Stimulated activated CD4-positive, alpha-beta T cell treated with anti-CD3 and anti-CD28 coated beads, Interleukin-1b, Interleukin-23, amount 100 ng/mL, for 4 hours (primary cell): ENCODE measurements around the gene CTU2.

Experiments used
- DNase-seq, 2 donors: peaks; one replicate each; pipeline ENCODE4 v3.0.0-alpha.2; 2020; ENCODE audit warnings: low read depth in 2 of 2

The CTU2 gene

DNA sequence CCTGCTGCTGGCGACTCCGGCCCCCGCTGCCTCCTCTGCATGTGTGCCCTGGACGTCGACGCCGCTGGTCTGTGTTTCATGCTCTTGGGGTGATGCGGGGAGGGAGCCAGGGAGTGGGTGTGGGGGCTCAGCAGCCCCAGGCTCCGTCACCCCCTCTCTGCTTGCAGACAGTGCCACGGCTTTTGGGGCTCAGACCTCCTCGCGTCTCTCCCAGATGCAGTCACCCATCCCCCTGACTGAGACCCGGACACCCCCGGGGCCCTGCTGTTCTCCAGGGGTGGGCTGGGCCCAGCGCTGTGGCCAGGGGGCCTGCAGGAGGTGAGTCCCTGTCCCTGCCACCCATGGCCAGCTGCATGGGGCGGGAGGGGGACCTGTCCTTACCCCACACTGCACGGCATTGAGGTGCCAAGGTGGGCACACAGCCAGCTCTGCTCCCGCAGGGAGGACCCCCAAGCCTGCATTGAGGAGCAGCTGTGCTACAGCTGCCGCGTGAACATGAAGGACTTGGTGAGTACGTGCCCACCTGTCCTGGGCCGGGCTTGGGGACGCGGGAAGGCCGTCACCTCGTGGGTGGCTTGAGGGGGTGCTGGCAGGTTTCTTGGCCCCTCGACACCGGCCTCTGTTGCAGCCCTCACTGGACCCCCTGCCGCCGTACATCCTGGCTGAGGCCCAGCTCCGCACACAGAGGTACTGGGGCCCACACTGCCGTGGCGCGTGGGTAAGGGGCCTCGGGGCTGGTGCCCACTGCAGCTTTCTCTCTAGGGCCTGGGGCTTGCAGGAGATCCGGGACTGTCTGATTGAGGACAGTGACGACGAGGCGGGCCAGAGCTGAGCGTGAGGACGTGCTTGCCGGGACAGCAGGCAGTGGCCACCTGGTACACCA lies 8.4 kb downstream of the CTU2 start:
- no peak for DNase-seq

DNA sequence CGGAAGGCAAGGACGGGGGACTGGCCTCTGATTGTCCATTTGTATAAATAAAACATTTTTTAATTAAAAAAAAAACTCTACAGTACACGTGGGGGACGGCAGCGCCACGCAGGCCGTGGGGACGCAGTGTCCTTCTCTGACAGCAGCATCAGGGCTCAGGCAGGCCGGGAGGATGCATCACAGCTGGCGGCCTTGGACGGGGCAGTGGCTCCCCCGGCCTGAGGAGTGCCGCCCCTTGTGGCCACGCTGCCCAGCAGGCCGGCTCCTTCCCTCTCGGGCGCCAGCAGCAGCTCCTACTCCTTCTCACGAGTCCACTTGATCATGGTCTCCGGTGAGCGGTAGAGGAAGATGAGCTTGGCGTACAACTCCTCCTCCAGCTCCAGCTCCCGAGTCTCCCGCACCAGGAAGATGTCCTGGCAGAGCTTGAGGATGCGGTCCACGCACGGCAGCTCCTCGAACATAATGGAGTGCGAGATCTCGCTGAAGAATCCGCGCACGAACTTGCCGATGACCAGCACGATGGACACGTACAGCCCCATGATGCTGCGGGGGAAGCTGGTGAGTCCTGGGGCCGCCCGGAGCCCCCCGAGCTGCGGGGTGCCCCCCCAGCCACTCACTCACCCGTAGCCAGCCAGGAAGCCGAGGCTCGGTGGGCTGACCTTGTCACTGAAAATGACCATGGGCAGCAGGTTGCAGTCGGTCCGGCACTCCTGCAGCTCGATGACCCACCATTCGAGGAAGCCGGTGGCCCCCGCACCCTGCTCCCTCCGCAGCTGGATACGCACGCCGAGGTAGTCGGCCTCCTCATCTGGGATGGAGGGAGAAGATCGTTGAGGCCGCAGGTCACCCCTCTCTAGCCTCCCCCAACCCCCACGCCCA lies 9.2 kb downstream of the CTU2 start:
- DNase-seq, result no peak

DNA sequence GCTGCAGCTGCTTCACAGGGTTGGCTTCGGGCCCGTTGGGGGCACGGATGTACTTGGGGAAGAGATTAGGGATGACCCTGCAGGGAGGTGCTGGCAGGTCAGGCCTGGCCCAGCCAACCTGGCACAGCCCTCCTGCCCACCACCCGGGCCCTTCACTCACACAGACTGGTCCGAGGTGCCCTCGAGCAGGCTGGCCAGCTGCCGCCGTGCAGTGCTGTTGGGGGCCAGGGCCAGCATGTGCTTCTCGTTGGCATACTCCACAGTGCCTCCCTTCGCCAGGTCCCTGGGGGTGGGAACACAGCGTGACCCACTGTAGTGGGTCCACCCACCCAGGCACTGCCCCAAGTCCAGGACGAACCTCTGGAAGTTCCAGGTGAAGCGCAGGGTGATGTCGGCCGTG lies 9.9 kb downstream of the CTU2 start:
- no peak for DNase-seq

DNA sequence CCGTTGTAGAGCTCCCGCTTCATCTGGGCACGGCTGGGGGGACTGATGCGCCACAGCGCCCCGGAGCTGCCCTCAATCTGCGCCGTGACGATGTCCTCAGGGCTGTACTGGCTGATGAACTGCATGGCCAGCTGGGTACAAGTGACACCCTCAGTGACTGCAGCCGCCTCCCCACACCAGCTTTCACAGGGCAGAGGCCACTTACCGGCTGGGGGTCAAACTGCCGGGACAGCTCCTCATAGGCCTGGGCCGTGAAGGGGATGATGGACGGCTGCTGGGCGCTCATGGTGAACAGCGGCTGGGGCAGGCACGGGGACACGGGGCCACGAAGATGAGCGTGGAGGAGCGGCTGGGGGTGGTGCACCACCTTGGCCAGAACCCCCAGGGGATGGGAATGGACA lies 10.3 kb downstream of the CTU2 start:
- no peak for DNase-seq

DNA sequence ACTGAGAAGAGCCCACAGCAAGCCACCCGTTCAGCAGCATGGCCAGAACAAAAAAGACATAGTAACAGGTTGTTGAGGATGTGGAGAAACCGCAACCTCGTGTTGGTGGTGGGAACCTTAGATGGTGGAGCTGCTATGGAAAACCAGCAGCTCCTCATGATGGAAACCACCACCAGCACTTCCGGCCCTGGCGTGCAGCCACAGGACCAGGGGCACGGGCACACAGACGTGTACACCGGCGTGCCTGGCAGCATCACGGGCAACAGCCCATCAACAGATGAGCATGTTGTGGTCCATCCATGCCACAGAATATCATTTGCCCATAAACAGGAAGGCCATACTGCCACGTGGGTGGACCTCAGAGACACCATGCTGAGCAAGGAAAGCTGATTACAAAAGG lies 11.9 kb downstream of the CTU2 start:
- DNase-seq, result no peak

DNA sequence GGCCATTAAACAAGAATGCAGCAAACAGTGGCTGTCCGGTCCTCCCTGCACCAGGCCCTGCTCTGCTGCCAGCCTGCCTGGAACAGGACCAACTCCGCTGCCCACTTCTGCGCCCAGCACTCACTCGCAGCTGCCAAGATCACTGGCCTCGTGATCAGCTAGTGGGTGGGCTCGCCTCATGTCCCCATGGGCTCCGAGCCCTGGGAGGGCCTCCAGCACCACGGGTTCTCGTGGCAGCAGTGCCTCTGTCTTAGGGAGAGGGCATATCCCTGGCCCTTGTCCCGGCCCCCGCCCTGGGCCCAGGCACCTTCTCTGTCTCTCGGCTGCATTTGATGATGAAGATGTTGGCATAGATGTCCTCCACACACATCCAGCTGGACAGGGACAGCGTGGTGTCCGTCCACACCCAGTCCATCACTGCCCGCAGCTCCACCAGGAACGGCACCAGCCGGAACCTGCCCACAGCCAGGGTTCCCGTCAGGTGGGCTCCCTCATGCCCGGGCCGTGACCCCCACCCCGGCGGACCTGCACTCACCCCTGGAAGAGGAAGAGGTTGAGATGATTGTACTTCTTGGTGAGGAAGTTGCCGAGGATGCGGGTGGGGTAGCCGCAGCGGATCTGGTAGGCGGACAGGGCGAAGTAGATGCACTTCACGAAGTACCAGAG lies 13.1 kb downstream of the CTU2 start:
- no peak for DNase-seq

DNA sequence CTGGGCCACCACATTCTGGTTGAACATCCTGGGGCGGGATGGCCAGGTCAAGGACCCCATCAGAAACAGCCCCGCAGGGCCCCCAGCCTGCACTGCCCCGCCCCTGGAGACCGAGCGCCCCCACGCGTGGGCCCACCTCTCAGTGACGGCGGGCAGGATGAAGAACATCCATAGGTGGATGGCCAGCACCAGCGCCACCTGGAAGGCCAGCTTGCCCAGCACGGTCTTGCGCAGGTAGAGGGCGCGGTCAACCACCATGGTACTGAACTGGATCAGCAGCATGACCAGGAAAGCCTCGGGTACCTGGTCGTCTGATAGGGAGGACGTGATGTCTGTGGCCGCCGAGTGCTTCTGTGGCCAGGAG lies 13.6 kb downstream of the CTU2 start:
- DNase-seq, result no peak

DNA sequence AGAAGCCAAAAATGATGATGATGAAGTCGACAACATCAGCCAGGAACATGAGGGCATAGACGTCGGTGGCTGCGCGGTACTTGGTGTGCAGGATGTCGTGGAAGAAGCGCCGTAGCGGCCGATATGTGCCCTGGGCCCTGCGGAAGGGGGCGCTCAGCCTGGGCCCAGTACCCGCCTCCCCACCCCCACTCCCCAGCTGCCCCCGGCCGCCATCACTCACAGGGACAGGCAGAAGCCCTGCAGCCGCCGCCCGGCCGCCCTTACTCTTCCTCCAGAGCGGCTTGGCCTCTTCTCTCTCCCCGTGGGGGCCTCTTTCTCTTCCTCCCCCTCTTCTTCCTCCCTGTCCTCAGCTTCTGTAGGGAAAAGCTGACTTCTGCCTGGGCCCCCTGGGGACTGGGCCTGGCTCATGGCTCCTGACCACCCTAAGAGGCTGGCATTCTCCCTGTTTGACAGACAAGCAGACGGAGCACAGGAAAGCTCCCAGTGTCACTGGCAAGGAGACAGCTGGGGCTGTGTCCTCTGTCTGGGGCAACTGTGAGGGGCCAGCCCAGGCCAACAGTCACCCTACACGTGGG lies 14.2 kb downstream of the CTU2 start:
- no peak for DNase-seq

DNA sequence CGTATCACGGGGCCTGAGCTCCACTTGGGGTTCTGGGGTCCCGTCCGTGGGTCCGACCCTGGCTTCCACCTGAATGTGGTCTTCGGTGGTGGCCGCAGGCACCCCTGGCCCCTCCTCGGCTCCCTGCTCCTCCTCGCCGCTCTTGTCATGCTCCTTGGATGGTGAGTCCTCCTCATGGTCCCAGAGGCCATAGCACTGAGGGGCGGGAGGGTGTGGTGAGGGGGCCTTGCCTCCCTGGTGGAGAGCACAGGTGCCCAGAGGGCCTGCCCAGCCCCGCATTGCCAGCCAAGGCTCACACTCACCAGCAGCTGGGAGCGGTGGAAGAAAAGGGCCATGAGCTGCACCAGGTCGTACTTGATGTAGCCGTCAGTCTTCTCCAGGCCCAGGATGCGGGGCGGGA lies 14.9 kb downstream of the CTU2 start:
- no peak for DNase-seq

DNA sequence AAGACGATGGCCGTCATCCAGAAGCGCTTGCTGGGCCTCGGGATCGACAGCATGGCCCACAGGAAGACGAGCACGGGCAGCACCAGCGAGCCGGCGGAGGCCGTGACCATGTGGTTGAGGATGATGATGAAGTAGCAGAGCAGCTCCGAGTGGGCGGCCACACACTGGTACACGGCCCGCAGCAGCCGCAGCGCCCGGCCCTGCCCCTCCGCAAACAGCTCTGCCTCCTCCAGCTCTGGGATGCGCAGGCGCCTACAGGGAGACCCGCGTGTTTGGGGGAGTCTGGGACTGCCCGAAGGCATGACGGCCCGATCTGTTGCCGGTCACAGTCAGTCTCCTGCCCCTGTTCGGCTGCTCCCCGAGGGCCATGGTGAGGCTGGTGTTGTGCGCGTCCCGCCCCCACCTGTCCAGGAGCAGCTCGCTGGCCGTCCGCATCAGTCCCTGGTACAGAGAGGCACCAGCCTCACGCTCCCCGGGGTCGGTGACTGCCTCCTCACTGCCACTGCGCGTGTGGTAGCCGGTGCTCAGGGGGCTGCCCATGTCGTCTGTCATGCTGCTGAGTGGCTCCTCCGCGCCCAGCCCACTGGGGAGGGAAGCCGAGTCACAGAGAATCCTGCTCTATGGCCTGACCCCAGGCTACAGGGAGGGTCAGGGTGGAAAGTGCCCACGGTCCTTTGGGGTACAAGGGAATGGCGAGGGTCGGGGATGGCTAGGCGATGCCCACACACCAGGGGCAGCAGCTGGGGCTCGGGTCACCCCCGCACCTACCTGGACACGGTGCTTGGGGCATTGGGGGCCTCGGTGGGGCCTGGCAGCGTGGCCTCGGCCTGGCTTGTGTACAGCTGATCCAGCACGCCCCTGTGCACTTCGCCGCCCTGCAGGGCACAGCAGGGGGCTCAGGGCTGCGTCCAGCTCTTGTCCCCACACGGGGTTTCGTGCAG lies 15.8 kb downstream of the CTU2 start:
- no peak for DNase-seq

DNA sequence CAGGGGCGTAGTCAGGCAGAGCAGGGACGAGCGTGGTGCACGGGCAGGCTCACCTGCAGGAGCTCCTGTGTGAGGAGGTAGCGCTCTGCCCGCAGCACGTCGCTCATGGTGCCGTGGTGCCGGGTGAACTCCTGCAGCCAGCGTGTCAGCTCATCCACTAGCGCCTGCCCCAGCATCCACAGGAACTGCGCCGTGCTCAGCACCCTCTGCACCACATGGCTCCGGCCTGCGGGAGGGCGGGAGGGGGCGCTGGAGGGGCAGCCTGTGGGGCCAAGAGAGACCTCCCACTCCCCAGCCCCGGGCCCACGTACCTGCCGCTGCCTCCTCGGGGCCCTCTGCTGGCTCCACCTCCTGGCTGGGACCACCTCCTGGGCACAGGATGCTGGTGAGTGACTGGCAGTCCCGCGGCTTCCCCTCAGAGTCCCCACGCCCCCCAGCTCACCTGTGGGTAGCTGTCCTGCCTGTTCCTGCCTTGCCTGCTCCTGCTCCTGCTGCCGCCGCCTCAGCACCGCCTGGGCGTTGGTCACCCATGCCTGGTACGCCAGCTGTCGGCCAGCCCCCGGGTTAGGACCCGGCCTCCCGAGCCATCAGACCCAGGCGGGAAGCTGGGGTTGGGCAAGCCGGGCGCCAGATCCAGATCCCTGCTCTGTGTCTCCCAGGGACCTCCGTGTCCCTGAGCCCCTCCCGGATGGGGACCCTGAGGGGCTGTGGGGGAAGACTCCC lies 16.6 kb downstream of the CTU2 start:
- no peak for DNase-seq

DNA sequence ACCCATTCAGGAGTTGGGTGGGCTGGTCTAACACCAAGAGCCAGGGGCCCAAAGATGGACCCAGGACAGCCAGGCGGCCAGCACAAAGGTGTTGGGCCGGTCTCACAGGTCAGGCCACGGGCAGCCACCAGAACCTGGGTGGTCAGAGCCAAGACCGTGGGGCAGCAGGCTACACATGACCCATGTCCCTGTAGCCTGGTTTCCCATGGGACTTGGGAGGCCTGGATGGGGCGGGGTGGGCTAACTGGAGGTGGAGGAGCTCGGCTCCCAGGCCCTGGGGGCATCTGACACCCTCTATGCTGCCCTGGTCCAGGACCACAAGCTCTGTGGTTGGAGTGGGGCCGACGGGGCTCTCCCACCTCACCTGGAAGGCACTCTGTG lies 17.2 kb downstream of the CTU2 start:
- DNase-seq, result no peak

DNA sequence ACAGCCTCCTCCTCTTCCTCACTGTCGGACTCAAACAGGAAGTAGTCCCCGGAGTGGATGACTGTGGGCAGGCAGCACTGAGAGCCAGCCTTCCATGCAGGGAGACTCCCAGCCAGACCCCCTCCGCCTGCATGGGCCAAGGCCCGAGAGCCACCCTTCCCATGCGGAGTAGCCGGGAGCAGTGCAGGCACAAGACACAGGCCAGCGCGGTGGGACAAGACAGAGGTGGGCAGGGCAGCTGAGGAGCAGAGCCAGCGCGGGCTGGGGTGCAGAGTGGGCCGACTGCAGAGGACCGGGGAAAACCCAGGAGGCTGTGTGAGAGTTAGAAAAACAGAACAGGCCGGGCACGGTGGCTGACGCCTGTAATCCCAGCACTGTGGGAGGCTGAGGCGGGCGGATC lies 17.6 kb downstream of the CTU2 start:
- no peak for DNase-seq

DNA sequence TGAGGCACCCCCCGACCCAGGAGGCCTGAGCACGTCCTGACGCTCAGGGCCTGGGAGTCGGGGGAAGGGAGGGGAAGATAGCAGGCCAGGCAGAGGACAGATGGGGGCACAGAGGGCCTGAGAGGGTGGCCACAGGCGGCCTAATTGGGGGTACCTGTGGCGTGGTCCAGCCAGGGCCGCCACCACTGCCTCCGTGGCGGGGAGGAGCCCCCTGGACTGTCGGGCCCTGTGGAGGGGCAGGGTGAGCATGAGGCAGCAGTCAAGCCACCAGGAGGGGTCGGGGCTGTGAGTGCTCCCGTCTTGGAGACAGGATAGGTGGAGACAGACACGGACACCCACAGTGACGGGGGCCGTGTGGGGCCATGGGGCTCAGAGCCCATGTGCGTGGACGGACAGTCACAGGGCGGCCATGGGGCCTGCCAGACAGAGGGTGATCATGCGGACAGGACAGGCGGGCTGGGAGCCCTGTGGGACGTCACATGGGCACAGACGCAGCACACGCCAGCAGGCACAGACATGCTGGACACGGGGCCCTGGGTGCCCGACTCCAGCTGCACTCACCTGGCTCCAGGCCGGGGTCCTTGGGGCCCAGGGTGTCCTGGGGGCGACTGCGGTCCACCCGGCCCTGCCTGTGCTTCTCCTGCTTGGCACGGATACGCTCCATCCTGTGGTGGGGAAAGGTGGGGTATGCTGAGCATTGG lies 18.7 kb downstream of the CTU2 start:
- no peak for DNase-seq

DNA sequence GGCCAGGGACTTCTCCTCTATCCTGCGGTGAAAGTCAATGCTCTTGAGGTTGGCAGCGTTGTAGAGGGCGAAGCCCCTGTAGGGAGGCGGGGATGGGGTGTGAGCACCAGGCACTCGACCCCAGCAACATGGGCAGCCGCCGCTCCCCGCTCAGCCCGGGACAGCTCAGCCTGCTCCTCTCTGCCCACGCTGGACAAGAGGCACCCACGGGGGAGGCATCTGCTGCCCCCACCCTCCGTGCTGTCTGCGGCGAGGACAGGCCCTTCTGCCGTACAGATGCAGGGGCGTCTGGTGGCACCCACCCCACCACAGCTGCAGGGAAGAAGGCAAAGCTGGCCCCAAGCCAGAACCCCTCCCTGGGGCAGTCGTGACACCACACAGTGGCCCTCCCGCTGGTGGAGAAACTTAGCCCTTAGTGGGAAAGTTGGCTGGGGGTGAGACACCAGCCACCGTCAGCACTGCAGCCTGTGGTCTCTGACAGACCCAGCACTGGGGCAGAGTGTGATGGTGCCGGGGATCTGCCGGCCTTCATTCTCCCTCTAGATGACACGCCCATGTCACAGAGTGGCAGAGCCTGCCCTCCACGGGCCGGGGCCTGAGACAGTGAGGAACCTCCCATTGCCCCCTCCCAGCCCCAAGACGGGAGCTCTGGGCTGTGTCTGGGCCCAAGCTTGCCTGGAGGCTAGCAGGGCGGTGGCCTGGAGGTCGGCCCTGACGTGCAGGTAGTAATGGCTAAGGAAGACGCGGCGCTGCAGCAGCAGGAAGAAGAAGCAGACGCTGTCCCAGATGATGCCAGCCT lies 19.5 kb downstream of the CTU2 start:
- no peak for DNase-seq

DNA sequence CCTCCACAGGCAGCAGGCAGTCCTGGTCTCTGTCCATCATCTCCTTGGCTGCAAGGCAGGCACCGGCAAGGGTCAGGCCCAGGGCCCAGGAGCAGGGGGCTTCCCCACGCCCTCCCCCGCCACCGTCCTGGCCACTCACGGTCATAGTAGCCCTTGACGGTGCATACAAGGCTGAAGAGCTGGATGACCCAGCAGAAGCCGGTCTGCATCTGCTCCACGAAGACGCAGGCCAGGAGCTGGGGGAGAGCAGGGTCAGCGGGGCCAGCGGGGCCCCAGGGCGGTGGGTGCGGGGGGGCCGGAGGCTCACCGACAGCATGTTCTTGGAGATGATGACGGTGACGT lies 20.1 kb downstream of the CTU2 start:
- DNase-seq, result no peak

DNA sequence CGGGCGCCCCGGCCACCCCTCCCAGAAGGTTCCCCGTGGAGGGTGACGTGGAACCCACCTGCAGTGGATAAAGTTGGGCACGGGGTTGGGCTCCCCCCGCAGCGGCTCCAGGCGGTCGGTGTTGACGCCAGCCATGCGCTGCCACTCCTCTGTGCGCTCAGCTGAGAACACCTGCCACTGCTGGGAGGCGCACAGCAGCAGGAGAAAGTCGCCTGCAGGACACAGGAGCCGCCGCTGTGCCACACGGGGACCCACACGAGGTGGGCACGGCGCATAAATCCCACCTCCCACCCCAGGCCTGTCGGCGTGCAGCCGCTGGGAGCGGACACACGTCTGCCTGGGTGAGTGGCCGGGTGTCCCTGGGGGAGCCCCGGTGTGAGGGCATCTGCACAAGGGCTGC lies 20.7 kb downstream of the CTU2 start:
- no peak for DNase-seq

DNA sequence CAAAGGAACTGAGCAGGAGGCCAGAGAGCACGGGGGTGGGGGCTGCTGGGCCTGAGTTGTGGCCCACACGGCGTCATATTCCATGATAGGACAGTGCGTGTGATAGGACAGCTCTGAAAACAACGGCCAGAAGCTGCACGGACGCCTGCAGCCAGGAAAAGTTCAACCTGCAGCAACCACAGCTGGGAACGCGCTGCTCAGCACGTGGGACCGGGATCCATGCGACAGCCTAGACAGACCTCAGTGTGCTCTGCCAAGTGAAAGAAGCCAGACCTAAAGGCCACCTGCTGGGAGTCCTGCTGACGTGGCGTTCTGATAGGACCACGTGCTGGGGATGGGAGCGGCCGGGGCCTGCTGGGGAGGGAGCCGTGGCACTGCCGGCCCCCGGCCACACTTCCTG lies 21.6 kb downstream of the CTU2 start:
- no peak for DNase-seq
